ENCODE measurements around the gene SYT11.
"Not testable (repeated sequence)": the region's sequence is repeated elsewhere in the genome, so short reads cannot be mapped to it uniquely, and the experiment has no call there.

The SYT11 gene

GRCh38 chr1:155900161-155900560, 40.8 kb downstream of the SYT11 start:
- no peak for DNase-seq

DNA sequence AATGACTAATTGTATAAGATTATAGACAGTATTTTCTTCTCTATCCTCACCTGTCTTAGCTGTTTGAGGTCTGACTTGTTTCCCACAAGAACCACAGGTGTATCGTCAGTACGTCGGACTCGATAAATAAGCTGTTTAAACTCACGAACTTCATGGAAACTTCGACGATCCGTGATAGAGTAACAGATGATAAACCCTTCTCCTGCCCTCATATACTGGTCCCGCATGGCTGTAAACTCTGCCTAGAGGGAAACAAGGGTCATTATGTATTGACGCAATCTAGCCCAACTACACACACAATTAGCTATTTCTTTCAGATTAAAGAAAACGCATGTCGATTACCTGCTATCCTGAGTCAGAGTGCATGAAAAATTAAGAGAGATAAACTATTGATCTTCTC, 44.9 kb downstream of the SYT11 start:
- DNase-seq, result no peak

DNA sequence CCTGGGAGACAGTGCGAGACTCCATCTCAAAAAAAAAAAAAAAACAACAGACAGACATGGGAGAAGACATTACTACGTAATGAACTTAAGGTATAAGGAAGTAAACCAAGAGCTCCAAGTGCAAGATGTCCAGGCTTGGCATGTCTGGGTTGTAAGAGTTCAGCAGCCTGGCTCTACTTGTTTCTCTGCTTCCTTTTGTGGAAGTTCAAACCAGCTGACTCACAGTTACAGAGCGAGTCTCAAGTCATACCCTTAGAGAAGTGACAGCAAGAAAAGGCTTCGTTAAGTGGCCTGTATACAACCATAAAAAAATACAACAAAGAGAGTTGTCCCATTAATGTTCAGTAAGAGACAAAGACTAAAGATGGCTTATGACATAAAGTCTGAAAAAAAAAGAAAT, 50.5 kb downstream of the SYT11 start:
- no peak for DNase-seq

- peak; percentile 15 for DNase-seq
Measured at GRCh38 chr1:155910621-155911121, 51.3 kb downstream of the SYT11 start.

- DNase-seq, result peak; percentile 69
Measured at GRCh38 chr1:155911156-155912055, 52.0 kb downstream of the SYT11 start, which contains the start of gene RIT1. TSS of gene RIT1 (minus strand) at chr1:155911349. CDS start at chr1:155910761, 588 bp downstream.

DNA sequence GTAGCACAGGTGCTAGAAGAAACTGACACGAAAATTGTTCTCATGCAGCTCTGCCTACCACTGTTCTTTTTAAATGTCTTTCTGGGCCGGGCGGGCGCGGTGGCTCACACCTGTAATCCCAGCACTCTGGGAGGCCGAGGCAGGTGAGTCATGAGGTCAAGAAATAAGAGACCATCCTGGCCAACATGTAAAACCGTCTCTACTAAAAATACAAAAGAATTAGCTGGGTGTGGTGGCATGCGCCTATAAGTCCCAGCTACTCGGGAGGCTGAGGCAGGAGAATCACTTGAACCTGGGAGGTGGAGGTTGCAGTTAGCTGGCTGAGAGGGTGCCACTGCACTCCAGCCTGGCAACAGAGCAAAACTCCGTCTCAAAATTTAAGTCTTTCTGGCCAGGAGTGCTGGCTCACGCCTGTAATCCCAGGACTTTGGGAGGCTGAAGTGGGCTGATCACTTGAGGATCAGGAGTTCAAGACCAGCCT, 52.7 kb downstream of the SYT11 start:
- no peak for DNase-seq

- no peak for DNase-seq
Measured at GRCh38 chr1:155913969-155914757, 54.8 kb downstream of the SYT11 start.

- no peak for DNase-seq
Measured at GRCh38 chr1:155918660-155919059, 59.3 kb downstream of the SYT11 start.

DNA sequence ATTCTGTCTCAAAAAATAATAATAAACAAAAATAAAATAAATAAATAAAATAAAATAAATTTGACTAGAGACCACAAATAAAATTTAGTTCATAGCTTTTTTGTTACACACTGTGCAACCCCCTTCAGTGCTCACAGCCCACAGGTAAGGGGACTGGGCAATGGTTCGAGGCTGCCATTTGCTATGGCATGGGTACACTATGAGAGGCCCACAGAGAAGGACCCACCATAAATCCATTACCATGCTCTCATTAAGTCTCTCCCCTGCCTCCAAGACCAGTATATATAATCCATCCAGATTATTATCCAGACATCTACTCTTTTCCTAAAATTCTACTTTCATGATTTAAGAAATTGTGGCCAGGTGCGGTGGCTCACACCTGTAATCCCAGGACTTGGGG, 60.4 kb downstream of the SYT11 start:
- no peak for DNase-seq

DNA sequence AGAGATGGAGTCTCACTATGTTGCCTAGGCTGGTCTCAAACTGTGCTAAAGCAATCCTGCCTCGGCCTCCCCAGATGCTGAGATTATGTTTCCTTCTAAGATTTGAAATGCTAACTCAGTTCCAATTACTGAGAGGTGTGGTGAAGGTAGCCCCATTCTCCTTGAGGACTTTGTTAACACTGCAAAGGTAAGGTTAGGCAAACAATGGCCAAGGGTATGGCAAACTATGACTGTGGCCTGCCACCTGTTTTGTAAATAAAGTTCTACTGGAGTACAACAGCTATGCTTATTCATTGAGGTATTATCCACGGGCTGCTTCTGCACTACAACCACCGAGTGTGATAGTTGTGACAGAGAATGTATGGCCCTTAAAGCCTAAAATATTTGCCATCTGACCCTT, 61.4 kb downstream of the SYT11 start:
- no peak for DNase-seq

- DNase-seq, result no peak
Measured at GRCh38 chr1:155925506-155925905, 66.1 kb downstream of the SYT11 start.

- peak; percentile 62 for DNase-seq
Measured at GRCh38 chr1:155929057-155929456, 69.7 kb downstream of the SYT11 start.

DNA sequence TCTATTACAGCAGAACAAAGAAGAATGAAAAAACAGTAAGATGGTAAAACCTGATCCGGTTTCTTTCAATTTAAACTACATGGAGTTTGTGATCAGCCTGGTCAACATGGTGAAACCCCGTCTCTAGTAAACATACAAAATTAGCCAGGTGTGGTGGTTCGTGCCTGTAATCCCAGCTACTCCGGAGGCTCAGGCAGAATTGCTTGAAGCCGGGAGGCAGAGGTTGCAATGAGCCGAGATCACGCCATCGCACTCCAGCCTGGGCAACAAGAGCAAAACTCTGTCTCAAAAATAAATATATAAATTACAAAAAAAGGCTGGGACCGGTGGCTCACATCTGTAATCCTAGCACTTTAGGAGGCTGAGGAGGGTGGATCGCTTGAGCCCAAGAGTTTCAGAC, 71.4 kb downstream of the SYT11 start:
- DNase-seq, result not testable (repeated sequence)

DNA sequence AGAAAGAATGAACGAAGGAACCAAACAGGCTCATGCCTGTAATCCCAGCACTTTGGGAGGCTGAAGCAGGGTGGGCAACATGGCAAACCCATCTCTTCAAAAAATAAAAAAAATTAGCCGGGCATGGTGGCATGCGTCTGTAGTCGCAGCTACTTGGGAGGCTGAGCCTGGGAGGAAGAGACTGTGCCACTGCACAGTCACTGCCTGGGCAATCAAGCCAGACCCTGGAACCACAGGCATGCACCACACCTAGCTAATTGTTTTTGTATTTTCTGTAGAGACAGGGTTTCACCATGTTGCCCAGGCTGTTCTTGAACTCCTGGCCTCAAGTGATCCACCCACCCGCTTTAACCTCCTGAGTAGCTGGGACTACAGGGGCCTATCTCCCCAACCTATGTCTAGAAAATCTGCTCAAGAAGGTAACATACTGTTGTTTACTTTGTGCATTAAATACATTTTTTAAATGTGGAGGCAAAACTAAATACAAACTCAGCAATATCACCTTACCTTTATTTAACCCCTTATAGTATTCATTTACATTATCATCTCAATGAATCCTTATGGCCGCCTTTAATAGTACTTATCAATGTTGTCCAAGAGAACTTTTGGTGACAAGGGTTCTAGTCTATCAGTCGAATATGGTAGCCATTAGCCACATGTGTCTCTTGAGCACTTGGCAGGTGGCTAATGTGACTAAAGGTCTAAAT, 72.1 kb downstream of the SYT11 start:
- no peak for DNase-seq

DNA sequence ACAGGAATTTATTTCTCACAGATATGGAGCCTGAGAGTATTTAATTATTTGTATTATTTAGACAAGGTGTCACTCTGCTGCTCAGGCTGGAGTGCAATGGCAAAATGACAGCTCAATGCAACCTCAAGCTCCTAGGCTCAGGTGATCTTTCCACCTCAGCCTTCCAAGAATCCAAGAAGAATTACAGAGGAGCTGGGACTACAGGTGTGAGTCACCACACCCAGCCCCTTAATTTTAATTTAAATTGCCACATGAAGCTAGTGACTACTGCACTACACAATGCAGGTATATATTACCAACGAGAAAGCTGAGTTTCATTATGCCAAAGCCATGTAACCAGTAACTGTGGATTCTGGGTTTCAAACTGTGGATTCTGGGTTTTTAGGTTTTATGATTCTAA, 72.7 kb downstream of the SYT11 start:
- DNase-seq, result no peak

GRCh38 chr1:155932487-155932886, 73.1 kb downstream of the SYT11 start:
- DNase-seq, result no peak

GRCh38 chr1:155933591-155934096, 74.3 kb downstream of the SYT11 start:
- no peak for DNase-seq

- DNase-seq, result peak; percentile 98
Measured at GRCh38 chr1:155934097-155934935, 74.9 kb downstream of the SYT11 start, which contains the start of gene KHDC4. TSS of gene KHDC4 (minus strand) at chr1:155934413. CDS start at chr1:155934373, 40 bp downstream.

Measured in NCI-H226 (cell line).